Right hindlimb (tissue), 1 donor: ENCODE results near the gene URI1.
"Not testable (repeated sequence)": the region's sequence is repeated elsewhere in the genome, so short reads cannot be mapped to it uniquely, and the experiment has no call there.

ENCODE experiments used
- DNase-seq: peaks from one replicate; pipeline ENCODE4 v3.0.0-alpha.2; 2018

The URI1 gene

GRCh38 chr19:30028118-30028991 lies 86.3 kb downstream of the URI1 start:
- DNase-seq: no peak

- DNase-seq: no peak
Observed at GRCh38 chr19:30028992-30029343, 86.9 kb downstream of the URI1 start.

- DNase-seq: no peak
Observed at GRCh38 chr19:30029721-30030510, 87.9 kb downstream of the URI1 start.

- DNase-seq: no peak
Observed at GRCh38 chr19:30034321-30034720, 92.3 kb downstream of the URI1 start.

DNA sequence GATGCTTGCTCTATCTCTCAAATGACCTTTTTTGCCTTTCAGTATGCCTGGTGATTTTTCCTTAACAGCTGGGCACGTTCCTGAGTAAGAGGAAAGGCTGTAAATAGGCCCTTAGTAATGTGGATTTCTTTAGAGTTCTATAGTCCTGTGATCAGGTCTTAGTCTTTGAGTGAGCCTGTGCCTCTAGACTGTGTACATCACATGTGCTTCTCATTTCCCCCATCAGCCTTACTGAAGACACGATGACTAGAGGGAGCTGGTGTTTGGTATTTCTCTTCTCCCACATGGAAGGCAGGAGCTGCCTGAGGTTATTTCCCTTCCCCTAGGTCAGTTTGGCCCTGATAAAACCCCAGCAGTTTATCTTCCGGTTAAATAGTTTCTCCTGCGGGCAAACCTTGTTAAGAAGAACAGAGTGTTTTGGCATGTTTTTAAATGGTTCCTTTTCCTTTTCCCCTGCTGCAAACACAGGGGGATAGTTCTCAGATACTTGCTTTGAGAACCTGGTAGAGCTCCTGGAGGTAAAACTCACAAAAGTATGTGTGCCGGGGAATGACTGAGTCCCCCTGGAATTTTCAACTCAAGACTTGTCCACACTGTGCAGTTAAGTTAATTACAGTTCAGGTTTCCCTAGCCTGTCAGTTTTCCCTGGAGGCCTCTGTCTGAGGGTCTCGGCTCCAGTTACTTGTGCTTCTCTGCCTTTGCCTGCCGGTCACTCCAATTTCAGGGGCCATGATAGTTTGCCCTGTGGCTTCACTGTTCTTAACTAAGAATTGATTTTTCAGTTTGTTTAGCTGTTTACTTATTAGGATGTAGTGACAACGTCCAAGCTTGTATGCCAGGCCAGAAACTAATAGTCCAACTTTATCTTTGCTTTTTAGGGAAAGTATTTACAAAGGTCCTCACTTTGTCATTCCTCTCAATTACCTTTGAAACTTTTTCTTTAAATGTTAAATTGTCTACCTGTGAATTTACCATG lies 94.4 kb downstream of the URI1 start:
- no peak for DNase-seq

- no peak for DNase-seq
Observed at GRCh38 chr19:30037835-30038234, 95.8 kb downstream of the URI1 start.

DNA sequence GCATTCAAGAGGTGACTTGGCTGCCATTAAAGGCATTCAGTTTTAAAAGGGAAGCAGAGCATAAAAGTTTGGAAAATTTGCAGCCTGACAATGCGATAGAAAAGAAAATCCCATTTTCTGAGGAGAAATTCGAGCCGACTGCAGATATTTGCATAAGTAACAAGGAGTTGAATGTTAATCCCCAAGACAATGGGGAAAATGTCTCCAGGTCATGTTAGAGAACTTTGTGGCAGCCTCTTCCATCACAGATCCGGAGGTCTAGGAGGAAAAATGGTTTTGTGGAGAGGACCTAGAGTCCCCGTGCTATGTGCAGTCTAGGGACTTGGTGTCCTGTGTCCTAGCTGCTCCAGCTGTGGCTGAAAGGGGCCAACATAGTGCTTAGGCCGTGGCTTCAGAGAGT lies 99.9 kb downstream of the URI1 start:
- DNase-seq: not testable (repeated sequence)

- DNase-seq: not testable (repeated sequence)
Observed at GRCh38 chr19:30043008-30043407, 101.0 kb downstream of the URI1 start.

DNA sequence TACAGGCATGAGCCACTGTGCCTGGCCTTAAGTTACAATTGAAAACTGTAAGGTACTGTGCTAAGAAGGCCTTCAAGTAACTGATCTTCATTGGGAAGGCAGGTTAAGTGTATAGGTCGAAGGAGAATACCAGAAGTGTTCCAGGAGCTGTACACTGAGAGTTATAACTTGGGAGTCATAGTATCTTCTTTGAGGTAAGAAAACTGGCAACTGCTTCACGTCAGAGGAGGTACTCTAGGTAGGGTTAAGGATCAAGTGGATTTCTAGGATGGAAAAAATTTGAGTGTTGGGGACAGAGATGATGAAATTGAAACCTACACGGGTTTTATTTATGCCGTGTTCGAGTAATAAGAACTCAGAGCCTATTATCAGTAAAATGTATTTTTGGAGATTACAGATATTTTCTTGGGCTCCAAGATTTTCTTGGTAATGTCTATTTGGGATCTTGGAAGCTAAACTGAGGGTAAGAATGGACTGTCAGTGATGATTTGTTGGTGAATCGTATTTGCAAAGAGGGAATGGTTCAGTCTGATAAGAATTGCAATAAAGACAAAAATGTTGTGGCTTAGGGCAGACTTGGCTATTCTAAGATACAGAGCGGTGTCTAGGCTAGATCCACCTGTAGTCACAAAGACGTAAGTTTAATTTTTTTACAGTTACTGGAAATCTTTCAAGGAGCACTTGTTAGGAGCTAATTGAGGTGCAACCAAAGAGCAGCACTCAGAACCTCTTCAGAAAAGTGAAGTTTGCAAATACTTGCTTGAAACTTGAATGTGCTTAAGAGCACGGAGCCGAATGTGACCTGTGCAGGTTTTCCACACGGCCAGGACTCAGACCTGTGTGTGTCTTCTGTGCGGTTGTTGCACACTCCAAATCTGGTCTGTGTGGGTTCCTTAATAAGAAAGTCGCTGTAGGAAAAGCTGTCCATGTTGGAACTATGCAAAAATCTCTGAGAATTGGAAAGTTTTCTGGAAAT lies 102.5 kb downstream of the URI1 start:
- DNase-seq: no peak

DNA sequence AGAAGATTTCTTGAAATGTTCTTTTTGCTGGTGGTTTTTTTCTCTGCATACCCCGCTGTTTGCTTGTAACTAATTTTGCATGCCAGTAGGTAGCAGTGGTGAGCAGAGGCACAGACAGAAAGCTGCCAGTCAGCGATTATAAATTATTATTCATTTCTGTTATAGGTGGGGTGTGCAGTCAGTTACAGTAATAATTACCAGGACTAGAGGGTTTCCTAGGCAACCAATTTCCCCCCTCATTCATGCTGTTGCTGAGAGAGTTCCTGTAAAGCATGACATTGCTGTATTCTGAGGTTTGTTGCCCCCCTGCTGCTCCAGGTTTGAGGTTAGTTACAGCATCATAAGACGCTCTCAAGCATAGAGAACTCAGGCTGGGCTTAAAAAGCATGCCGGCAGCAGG lies 104.5 kb downstream of the URI1 start:
- DNase-seq: no peak

GRCh38 chr19:30047432-30047831 lies 105.4 kb downstream of the URI1 start:
- no peak for DNase-seq

DNA sequence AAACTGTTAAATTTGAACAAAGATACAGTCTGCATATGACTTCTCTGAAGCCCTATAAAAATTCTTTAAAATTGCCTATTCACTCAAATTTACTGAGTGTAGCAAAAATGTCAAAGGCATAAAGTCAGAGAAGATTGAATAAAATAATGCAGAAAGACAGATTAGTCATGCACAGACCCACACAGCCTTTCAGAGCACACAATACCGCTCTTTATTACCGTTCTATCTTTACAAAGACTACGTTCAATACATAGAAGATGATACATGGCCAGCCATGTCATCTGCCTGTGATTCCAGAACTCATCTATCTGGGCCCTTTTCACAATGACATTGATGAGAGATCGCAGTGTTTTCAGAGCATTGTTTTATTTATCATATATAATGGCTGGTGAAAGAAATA lies 107.2 kb downstream of the URI1 start:
- DNase-seq: no peak

DNA sequence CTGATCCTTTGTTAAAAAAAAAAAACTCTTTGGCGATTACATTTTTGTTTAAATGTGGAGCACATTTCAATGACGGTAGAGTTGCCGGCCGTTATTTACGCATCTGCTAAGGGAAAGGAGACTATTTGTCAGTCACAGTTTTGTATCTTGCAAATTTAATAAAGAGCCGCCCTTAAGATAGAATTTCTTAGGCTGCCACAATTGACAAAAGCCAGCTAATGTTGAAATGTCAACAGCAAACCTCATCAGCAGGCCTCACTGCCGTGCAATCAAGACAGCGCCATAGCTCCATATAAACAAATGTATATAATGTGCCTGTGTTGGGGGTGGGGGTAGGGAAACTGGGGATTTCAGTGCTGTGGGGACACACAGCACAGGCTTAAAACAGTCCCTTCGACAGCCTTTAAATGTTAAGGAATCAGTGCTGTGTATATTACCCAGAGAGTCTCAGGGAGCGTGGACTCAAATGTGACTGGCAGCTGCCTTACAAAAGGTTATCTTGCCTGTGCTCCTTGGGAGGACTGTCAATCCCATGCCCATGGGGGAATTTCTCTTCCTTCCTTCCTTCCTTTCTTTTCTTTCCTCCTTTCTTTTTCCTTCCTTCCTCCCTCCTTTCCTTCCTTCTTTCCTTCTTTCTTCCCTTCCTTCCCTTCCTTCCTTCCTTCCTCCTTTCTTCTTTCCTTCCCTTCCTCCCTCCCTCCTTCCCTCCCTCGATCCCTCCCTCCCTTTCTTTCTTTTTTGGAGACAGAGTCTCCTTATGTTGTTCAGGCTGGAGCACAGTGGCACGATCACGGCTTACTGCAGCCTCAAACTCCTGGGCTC lies 108.0 kb downstream of the URI1 start:
- DNase-seq: no peak

- no peak for DNase-seq
Observed at GRCh38 chr19:30052122-30053075, 110.4 kb downstream of the URI1 start.

- no peak for DNase-seq
Observed at GRCh38 chr19:30053558-30053957, 111.5 kb downstream of the URI1 start.

- DNase-seq: no peak
Observed at GRCh38 chr19:30054210-30054609, 112.2 kb downstream of the URI1 start.

DNA sequence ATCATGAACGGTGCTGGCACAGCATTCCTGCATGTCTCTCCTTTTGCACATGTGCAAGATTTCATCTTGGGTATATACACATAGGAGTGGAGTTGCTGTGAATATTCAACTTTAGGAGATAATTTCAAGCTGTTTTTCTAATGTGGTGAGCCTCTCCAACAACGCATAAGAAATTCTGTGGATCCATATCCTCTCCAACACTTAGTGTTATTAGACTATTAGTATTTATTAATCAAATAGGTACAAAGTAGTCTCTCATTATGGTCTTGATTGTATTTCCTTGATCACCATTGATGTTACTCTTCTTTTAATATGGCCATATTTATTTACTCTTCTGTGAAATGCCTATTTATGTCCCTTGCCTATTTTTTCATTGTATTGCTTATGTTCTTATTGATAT lies 114.5 kb downstream of the URI1 start:
- DNase-seq: no peak

DNA sequence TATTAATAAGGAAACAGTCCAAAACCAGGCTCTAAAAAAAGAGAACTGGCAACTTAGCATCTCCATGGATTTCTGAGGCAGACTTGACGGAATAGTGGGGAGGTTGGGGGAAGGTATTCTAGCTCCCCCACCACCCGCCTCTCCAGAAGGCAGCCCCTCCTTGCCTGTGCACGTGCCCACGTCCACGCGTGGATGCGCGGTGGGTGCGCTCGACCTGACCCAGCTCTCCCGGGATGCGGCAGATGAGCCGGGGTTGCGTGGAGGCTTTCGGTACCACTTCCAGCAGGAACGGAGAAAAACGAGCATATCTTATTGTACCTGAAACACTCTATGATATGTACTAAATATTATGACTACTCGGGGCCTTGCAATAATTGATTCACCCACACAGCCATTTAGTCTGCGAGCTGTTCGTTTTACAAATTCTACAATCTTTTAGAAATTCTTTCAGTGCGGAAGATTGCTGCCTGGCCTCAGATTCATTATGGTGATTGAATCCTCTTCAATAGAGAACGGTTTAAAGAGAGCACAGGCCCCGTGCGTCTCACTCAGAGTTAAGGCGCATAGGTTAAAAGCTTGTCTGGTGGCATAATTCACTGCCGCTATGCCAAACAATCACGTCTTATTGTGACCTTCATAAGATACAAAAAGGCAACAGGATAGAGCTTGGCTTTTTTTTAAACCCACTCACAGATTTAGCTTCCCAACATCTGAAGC lies 117.9 kb downstream of the URI1 start:
- no peak for DNase-seq
